Measurements from ENCODE around the gene TRAF6. TPM values are rescaled to one million over a fixed set of nuclear protein-coding genes. Genes with fewer than 3 reads are reported as not detected.

Gene TRAF6
- total RNA-seq, 1 donor: 11.6 TPM

DNA sequence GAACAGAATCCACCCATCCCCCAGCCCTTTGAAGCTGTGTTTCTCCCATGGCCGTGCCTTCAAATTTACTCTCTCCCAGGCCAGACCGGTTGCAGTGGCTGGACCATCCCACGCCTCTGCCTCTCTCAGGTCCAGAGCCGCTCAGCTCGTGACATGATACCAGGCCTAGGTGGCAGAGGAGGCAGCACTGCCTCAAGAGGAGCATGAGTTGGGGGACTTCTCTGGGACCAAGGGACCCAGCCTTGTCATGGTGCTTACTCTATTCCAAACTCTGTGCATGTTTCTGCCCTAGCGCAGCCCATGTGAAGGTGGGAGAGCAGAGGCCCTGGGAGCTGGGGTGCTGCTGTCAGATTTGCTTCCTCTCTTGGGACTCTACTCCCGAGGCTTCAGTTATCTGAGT, 51.0 kb downstream of the TRAF6 start:
- Histone ChIP-seq H3K4me1 (ENCODE audit: insufficient read depth, low read length) (peaks cover 37% of the 10 kb centered on the region), H3K4me3 (ENCODE audit: insufficient read depth, low read length) (no peak overlapping the region), H4K20me1 (ENCODE audit: insufficient read depth, low read length) (no peaks in the 10 kb centered on the region), H2AFZ (ENCODE audit: low read length) (no peak overlapping the region), H3K4me2 (ENCODE audit: insufficient read depth, low read length) (no peak overlapping the region), H3K27ac (ENCODE audit: low read depth, low read length) (no peak overlapping the region), H3K27me3 (ENCODE audit: insufficient read depth, low read length) (no peaks in the 10 kb centered on the region), H3K79me2 (ENCODE audit: insufficient read depth, low read length) (no peaks in the 10 kb centered on the region), H3K9me3 (ENCODE audit: low read depth, low read length) (no peaks in the 10 kb centered on the region), H3K36me3 (ENCODE audit: insufficient read depth, low read length) (no peaks in the 10 kb centered on the region)
- TF ChIP-seq, protein P1, sequence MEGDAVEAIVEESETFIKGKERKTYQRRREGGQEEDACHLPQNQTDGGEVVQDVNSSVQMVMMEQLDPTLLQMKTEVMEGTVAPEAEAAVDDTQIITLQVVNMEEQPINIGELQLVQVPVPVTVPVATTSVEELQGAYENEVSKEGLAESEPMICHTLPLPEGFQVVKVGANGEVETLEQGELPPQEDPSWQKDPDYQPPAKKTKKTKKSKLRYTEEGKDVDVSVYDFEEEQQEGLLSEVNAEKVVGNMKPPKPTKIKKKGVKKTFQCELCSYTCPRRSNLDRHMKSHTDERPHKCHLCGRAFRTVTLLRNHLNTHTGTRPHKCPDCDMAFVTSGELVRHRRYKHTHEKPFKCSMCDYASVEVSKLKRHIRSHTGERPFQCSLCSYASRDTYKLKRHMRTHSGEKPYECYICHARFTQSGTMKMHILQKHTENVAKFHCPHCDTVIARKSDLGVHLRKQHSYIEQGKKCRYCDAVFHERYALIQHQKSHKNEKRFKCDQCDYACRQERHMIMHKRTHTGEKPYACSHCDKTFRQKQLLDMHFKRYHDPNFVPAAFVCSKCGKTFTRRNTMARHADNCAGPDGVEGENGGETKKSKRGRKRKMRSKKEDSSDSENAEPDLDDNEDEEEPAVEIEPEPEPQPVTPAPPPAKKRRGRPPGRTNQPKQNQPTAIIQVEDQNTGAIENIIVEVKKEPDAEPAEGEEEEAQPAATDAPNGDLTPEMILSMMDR (IDR thresholded peaks at IDR 0.05; ENCODE audit: extremely low read depth, low read depth, low read length): no peak
- no peak for DNase-seq (ENCODE audit: insufficient read length, low spot score, missing footprints)

DNA sequence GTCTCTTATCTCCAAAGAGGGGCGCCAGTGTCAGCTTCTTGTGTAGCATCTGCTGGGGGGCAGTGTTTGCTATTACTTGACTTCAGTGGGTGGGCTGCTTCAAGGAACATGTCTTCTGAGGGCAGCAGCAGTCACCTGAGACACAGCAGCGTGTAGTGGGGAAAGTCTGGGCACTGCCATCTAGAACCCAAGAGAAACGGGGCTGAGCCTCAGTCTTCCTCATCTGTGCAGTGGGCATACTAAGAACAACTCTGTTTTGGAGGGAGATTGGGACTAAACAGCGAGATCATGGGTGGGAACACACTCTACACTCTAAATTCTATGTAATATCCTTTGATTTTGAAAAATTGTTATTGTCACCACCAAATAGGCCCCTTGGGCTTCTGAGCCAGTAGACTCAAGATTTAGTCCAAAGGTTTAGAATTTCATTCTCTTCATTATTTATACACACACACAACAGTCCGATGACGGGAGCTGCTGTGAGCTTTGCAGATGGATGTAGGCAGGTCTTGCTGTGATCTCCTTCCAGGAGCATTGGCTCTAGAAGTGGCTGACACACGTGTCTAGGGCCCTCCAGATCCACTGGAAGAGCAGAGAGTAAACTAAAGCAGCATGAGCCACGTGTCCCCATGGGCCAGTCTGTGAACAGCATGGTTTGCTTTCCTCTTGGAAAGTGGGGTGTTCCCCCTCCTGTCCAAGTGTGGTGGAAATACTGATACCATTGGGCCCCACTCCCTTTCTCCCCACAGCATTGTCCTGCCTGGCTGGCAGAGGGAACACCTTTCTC, 51.8 kb downstream of the TRAF6 start:
- Histone ChIP-seq H3K4me1 (ENCODE audit: insufficient read depth, low read length) (peaks cover 36% of the 10 kb centered on the region), H3K9me3 (ENCODE audit: low read depth, low read length) (no peaks in the 10 kb centered on the region), H3K4me2 (ENCODE audit: insufficient read depth, low read length) (no peak overlapping the region), H4K20me1 (ENCODE audit: insufficient read depth, low read length) (no peaks in the 10 kb centered on the region), H3K27me3 (ENCODE audit: insufficient read depth, low read length) (no peaks in the 10 kb centered on the region), H2AFZ (ENCODE audit: low read length) (no peak overlapping the region), H3K4me3 (ENCODE audit: insufficient read depth, low read length) (no peak overlapping the region), H3K79me2 (ENCODE audit: insufficient read depth, low read length) (no peaks in the 10 kb centered on the region), H3K36me3 (ENCODE audit: insufficient read depth, low read length) (no peaks in the 10 kb centered on the region), H3K27ac (ENCODE audit: low read depth, low read length) (no peak overlapping the region)
- TF ChIP-seq, protein P1 (IDR thresholded peaks at IDR 0.05; ENCODE audit: extremely low read depth, low read depth, low read length): no peak
- no peak for DNase-seq (ENCODE audit: insufficient read length, low spot score, missing footprints)

DNA sequence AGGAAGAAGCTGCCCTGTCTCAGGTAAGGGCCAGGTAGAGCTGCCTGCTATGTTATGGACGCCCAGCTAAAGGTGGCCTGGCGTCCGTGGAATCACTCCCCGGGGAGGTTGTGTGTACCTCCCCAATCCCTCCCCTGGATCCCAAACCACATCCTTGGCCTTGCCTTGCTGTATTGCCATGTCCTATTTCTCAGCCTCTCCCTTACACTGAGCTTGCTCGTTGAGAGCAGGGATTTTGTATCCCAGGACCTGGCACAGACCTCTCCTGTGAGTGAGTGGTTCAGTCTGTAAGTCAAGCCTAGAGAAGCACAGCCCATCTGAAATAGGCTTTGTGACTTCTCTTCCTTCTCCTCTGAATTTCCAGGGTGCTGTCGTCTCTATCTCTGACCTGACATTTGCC, 53.9 kb downstream of the TRAF6 start:
- DNase-seq (ENCODE audit: insufficient read length, low spot score, missing footprints): peak; percentile 78
- H3K9me3 ChIP-seq (ENCODE audit: low read depth, low read length): no peaks in the 10 kb centered on the region
- H3K4me2 ChIP-seq (ENCODE audit: insufficient read depth, low read length): peak overlapping the region; percentile 37
- no peaks in the 10 kb centered on the region for H3K79me2 ChIP-seq (ENCODE audit: insufficient read depth, low read length)
- H4K20me1 ChIP-seq (ENCODE audit: insufficient read depth, low read length): no peaks in the 10 kb centered on the region
- H2AFZ ChIP-seq (ENCODE audit: low read length): peak overlapping the region; percentile 76
- TF ChIP-seq, protein P1 (IDR thresholded peaks at IDR 0.05; ENCODE audit: extremely low read depth, low read depth, low read length): no peak
- no peak overlapping the region for H3K4me3 ChIP-seq (ENCODE audit: insufficient read depth, low read length)
- H3K36me3 ChIP-seq (ENCODE audit: insufficient read depth, low read length): peaks cover 2% of the 10 kb centered on the region
- H3K27me3 ChIP-seq (ENCODE audit: insufficient read depth, low read length): no peaks in the 10 kb centered on the region
- peak overlapping the region; percentile 83 for H3K27ac ChIP-seq (ENCODE audit: low read depth, low read length)
- peaks cover 54% of the 10 kb centered on the region for H3K4me1 ChIP-seq (ENCODE audit: insufficient read depth, low read length)

DNA sequence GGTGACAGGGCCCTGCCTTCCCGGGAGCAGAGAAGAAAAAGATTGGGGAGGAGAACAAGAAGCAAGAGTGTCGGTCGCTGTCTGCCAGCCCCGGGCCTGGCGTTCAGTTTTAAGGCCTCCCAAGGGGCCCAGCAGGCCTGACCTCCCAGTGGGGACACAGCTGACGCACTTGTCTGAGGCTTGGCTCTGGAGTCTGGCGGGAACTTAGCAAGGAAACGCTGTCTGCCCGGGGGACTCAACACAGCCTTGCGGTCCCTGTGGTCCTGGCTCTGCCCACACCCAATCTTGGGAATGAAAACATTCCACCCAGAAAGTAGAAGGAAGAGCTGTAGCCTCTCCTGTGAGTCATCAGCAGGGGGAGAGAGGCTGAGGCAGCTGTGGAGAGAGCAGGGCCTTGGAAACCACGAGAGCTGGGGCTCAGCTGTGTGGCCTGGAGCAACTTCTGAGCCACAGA, 54.4 kb downstream of the TRAF6 start:
- H4K20me1 ChIP-seq (ENCODE audit: insufficient read depth, low read length): no peaks in the 10 kb centered on the region
- H3K79me2 ChIP-seq (ENCODE audit: insufficient read depth, low read length): no peaks in the 10 kb centered on the region
- H3K9me3 ChIP-seq (ENCODE audit: low read depth, low read length): no peaks in the 10 kb centered on the region
- H3K4me3 ChIP-seq (ENCODE audit: insufficient read depth, low read length): no peak overlapping the region
- peaks cover 54% of the 10 kb centered on the region for H3K4me1 ChIP-seq (ENCODE audit: insufficient read depth, low read length)
- H3K27ac ChIP-seq (ENCODE audit: low read depth, low read length): peak overlapping the region; percentile 83
- peaks cover 6% of the 10 kb centered on the region for H3K36me3 ChIP-seq (ENCODE audit: insufficient read depth, low read length)
- H3K4me2 ChIP-seq (ENCODE audit: insufficient read depth, low read length): peak overlapping the region; percentile 37
- DNase-seq (ENCODE audit: insufficient read length, low spot score, missing footprints): peak; percentile 96
- H3K27me3 ChIP-seq (ENCODE audit: insufficient read depth, low read length): no peaks in the 10 kb centered on the region
- peak overlapping the region; percentile 76 for H2AFZ ChIP-seq (ENCODE audit: low read length)
- TF ChIP-seq, protein P1 (IDR thresholded peaks at IDR 0.05; ENCODE audit: extremely low read depth, low read depth, low read length): no peak
